ENCODE measurements around the gene SVIP.

Gene SVIP, protein sequence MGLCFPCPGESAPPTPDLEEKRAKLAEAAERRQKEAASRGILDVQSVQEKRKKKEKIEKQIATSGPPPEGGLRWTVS
- 36.9 to 61.3 (median 47.7) reads per million in 4 donors for total RNA-seq

DNA sequence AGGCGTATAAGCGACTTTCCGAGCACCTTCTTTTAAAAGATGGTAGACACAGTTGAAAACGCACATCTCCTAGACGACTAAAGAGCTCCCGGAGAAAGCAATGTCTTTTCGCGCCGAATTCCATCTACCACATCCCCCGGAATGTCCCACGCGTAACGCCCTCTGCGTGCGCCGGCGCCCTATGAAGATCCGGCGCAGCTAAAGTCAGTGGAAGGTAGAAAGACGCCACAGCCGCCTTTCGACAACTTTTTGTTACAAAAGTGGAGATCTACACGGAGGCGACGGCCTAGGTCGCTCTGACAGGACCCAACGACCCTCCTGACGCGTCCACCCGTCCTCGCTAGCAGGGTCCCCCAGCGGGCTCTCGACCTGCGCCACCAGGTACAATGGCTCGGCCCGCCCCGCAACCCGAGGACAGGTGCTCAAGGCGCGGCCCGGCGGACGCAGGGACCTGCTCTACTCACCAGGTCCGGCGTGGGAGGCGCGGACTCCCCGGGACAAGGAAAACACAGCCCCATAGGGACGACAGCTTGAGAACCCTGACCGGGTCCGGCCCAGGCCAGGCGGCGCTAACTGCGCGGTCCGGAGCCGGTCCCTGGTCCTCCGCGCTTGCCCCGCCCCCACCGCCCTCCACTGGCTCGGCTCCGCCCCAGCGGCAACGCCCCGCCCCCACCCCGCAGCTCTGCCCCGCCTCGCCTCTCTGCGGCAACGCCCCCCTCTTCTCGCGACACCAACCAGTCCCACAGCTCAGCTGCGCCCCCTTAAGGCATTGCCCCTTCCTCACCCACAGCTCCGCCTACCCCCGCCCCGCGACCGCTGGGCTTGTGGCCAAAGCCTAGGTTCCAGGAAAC lies at the start of gene SVIP:
TSS of gene SVIP (minus strand) at position 571 of the 851 bp plus-strand sequence. CDS start at position 518, 53 bp downstream.
- DNase-seq = peak; percentile 84 to 92 (median 89)

DNA sequence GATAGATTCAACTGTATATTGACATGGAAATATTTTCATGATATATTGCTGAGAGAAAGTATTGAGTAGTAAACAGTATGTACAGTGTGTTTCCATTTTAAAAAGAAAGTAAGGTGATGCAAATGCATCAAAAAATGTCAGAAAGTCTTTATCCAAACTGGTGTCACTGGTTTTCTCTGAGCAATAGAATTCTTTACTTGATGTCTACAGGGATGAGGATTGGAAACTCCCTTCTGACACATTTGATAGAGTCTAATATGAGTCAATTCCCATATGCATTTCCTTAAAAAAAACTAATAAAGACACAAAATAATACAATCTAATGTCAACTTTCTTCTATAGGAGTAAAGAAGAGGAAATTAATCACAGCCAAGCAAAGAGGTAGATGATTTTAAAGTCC lies 49.0 kb upstream of the SVIP start:
- no peak for DNase-seq

DNA sequence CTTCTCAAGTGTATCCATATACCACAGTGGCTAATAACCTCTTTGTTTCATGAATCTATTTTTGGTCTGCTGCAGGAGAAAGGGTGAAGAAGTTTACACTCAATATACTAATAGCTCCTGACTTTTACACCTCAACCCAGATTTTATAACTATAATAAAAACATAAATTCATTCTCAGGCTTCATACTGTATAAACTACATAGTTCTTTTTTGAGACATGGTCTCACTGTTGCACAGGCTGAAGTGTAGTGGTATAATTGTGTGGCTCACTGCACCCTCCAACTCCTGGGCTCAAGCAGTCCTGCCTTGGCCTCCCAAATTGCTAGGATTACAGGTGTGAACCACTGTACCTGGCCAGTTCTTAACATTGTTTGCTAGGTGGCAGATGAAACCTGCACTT lies 48.4 kb upstream of the SVIP start:
- no peak for DNase-seq

DNA sequence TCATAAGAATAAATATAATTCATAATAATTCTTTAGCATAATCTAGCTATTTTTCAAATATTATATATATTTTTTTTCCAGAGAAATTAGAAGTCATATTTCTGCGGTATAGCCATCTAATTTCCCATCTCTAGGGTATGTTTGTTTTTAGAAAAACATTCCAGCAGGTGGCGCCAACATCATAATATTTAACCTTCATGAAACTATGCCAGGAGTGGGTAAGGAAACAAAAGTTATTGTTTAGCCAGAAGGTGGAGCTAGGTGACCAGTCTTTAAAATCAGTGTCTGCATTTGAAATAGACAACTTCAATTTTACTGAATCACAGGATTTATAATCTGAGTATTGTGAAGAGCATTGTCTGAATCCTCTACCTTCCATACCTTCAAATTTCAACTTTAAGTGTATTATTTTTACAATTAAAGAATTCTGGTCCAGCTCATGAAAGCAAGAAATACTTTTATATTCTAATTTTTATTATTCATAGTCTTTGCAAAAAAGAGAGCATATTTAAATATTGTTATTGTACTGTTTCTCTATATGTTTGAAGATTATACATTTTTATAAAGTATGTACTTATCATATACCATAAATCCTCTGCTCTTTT lies 46.4 kb upstream of the SVIP start:
- DNase-seq = peak in 4 of 5 donors; percentile 13 to 66 (median 46)

DNA sequence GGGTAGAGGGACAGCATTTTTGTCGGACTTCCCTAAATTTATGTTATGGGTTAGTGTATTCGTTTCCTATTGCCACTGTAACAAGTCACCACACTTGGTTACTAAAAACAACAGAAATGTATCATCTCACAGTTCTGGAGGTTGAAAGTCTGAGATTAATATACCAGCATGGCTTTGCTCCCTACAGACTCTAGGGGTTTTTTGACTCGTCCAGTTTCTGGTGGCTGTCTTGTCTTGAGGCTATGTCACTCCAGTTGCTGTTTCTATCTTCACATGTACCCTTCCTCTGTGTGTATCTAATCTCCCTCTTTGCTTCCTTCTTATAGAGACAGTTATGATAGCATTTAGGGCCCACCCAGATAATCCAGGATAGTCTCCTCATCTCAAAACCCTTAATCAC lies 39.7 kb upstream of the SVIP start:
- DNase-seq = no peak

DNA sequence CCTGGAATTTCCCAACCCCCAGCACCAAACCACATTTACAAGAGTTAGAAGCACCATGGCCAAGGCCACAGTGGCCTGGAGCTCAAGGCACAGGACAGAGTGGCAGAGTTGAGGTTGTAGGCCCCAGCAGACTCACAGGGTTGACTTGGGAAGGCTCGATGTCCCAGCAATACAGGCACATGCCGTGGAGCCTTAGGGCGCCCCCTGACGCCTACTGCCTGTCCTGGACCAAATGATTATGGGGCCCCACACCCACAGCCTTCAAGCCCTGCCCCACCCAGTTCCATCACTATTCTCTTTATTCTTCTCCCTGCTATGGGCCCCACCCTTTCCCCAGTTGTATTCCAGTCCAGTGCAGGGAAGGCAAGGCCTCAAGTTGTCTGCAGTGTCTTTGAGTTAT lies 30.6 kb upstream of the SVIP start, which contains the start of gene CCDC179:
TSS of gene CCDC179 (minus strand) at position 234 of the 400 bp plus-strand sequence. CDS start at position 181, 53 bp downstream.
- DNase-seq = no peak

DNA sequence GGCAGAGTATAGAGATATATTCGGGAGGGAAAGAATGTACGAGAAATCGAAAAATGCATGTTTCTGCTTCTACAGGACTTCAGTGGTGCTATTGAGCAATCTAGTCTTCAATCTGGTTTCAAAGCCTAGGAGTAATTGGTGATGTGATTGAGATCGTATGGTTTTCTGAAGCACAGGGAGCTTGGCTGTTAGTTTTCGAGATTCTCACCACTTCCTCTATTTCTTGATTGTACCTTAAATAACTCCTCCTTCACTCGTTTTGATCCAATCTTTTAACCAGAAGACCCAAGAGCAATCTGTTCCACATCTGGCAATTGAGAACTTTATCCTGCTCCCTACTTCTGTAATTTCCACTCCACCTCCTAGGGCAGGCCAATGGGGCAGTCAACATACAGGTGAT lies 30.2 kb upstream of the SVIP start:
- no peak for DNase-seq

DNA sequence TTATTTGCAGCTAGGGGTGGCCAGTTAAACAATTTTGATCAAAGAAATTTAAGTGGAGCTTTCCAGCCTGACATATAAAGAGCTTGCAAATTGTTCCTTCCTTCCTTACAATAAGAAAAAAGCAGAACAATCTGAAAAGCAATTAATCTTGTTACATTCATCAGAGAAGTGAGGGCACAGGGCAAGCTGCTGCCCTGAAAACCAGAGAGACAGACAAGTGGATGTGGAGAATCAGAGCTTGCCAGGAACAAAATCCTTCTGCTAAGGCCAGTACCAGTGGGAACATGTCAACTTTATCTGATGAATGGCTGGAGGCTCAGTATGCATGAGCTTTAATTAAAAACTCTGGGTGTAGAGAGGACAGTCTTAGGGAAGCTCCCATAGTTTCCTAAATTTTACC lies 21.9 kb upstream of the SVIP start:
- DNase-seq = no peak

DNA sequence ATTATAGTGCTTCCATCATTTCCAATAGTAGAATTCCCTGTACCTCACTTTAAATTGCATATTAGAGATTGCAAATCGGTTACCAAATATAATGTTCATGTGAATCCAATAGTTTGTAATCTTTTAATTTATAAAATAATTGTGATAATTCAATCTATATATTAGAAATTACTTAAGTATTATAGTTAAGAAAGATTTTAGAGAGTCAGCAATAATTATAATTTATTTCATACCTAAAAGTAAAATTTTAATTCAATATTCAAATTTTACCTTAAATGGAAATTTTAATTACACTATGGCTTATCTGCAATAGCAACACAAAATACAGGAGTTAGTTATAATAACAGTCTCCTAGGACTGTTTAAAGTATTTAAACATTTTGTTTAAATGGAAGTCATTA lies 17.1 kb upstream of the SVIP start:
- DNase-seq = no peak

DNA sequence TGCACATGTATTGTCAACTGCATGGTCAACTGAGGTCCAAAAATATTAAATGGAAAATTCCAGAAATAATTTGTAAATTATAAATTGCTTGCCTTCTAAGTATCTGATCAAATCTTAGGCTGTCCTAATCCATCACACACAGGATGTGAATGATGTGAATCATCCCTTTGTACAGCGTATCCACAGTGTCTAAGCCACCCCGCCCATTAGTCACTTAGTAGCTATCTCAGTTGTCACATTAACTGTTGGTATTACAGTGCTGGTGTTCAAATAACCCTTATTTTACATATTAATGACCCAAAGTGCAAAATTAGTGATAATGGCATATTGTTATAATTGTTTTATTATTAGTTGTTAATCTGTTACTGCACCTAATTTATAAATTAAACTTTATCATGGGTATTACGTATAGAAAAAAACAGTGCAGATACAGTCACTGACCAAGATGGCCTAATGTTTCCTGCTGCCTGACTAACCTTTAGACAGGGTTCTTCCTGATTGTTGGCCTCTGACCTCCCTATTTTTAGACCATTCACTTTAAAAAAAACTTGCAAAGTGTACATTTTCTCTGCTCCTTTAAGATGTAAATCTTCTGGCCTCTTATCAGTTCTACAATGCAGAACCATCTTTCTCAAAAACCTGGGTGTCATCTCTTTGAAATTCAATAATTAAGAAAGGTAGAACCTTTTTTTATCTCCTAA lies 2.9 kb upstream of the SVIP start:
- DNase-seq = no peak

DNA sequence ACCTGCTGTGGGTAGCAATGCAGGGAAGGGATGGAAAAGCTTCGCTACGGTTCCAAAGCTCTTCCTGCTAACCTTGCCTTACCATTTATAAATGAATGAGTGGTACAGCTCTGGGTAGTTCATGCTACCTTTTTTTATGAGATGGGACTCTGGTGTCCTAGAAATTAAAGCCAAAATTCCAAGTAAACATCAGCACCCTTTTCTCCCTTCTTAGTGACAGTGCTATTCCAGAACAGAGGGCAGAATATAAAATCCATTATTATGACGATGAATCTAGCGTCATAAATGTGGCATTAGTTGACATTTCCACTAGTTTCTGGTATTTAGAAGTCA lies 447 bp upstream of the SVIP start:
- DNase-seq = no peak

DNA sequence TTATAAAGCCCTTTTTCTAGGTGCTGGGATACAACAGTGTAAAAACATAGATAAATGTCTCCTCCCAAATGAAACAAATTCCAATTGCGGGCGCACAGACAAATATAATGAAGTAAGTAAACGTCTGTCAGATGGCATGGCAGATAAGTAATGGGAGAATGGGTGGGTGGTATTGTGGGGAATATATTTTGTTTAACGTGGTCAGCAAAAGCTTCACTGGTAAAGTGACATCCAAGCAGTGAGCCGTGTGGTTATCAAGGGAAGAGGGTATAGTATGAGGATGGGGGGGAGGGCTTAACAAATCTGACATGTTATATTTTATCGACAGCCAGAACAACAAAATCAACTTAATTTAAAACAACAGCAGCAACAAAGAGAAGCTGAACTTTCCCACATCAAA lies 1.2 kb downstream of the SVIP start:
- peak in 1 of 5 donors; percentile 1 for DNase-seq

DNA sequence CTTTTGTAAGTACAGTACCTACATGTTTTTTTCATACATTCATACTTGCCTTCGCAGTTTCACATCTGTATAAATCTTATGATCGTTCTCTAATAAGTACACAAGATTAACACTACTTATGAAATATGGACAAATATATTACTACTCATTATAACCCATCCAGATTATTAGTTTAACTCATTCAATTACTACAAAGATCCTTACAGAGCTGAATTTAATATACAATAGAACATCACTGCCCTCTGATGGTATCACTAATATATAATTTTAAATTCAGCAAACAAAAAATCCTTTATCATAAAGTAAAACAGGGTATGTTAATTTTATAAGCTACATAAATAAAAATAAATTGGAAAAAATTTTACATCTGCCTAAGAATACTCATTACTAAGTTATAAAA lies 7.4 kb downstream of the SVIP start:
- DNase-seq = no peak

DNA sequence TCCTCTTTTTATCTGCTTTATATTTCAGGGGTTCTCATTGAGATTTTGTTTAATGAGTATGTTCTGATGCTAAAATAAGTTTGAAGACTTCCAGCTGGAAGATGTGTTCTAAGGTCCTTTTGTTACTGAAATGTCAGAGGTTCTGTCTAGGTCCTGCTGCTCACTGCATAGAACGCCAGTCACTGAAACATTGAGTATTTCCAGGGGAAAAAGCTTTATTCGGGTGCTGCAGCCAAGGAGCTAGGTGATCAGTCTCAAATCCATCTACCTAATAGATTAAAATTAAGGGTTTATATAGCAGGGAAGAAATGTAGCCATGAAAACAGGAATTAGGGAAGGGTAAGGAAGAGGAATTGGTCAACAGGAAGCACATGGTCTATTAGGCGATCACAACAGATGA lies 19.7 kb downstream of the SVIP start:
- DNase-seq = no peak

DNA sequence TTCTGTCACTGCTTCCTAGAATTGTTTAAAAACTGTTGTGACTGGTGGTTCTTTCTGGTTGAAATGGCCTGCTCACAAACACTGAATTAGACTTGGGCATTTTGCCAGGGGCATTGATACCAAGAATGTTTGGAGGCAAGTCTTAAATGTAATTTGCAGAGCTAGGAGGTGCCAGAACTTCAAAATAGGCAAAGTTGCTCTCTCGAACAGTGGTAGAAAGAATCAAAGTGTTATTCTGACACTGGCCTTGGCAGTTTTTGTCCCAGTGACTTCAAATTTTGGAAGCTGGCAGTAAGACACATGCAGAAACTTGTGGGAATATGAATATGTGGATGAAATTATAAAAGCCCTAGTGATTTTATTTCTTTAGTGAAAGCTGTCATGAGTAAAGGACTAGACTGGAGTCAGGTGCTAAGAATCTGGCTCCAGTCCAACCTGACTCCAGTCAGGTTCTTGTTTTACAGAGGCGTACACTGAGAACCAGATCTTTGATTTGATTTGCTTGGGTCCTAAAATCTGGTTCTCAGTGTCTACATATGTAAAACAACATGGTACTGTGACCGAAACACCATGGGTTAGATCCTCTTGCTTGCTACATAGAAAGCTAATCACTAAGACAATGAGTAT lies 20.9 kb downstream of the SVIP start:
- DNase-seq = no peak

DNA sequence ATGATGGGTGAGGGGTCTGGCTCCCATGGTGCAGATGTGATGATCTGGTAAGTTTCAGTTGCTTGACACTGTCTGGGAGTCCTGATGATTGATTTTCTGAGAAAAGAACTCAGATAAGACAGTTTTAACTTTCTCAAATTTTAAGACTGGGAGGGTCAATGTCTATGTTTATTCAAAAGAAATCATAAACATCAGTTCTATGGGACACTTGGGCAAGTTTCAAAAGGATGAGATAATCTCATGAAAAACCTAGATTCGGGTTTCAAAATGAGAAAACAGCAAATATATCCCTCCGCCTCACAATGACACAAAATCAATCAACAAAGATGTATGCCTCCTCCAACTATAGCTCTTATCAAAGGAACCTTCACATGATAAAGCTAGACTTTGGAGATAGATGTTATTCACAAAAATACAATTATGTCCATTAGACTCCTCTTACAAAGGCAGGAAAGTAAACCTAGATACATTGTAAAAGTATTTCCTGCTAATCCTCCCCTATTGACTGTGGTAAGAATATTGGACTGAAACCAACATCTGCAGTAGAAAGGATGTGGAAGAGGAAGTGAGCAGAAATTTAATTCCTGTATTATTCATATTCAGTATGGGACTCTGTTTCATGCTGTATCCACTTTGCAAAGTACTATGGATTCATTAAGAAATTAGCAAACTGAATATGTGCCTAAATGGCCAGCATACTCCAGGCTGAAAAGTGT lies 21.6 kb downstream of the SVIP start:
- no peak for DNase-seq

DNA sequence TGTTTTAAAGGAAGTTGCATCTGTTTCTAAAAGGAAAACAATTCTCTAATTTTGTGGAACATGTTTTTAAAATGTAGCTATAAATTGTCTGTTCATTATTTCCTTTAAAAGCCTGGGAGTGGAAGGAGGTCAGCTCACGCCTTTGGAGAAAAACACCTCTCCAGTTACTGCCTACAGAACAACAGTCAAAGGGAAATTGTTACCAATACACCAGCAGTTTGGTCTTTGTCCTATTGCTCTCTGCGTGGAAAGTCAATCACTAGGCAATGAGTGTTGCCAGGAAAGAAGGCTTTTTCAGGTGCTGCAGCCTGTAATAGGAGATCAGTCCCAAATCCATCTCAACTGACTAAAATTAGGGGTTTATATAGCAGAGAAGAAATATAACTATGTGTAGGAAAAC lies 22.2 kb downstream of the SVIP start:
- DNase-seq = no peak

DNA sequence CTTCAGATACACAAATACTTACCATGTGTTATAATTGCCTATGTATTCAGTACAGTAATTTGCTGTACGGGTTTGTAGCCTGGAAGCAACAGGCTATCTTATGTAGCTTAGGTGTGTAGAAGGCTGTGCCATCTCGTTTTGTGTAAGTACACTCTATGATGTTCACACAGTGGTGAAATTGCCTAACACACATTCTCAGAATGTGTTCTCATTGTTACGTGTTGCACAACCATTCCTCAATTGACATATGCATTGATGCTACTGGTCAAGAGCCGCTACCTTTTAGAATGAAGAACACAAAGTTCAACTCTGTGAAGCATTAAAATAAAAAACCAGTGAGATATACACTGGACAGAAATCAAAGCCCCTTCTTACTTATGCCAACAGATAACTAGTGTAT lies 26.7 kb downstream of the SVIP start:
- DNase-seq = no peak

DNA sequence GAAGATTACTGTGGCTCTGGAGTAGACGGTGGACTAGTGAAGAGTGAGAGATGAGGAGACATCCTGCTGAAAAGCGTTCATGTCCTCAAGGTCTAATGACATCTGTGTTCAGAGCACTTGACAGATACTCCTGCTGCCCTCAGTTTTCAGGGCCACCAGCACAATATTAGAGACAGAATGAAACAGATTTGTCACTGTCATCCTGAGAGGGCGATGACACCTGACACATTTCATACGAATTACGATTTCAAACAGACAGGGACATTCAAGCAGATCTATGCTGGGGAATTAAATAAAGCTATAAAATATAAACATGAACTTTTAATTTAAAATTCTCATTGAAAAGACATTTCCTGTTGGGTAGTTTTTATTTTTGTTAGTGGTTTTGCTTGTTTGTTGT lies 29.1 kb downstream of the SVIP start:
- no peak for DNase-seq

DNA sequence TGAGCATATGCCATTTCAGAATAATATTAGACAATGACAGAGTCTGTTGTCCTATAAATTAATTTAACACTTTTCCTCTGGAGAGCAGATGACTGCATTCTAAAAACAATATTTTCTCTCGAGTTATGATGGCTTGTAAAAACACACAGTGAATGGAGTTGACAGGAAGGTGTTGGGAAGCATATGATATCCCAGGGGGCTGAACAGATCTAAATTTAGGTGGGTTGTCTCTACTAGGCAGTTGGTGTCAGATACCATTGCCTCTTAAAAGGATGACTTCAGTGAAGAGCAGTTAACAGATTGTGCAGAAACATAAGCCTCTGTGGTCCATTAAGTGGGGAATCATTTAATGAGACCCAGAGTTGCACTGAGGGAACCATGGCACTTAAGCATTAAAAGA lies 30.7 kb downstream of the SVIP start:
- no peak for DNase-seq

DNA sequence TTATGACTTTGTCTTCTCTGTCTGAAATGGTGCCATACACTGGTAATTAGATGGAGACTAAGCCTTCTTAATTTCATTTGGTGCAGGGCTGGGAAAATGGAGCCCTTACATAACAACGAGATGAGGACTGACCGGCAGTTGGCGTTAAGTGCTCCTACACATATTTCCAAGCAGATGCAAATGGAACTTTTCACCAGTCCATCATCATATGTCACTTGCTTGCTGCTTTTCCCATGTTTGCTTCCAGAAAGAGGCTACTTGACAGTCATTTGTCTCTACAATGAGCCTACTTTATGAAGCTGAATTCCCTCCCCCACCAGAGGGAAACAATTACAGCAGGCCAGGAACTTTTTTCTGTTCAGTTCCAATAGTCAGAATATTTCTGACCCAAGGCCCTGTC lies 32.6 kb downstream of the SVIP start:
- DNase-seq = no peak

DNA sequence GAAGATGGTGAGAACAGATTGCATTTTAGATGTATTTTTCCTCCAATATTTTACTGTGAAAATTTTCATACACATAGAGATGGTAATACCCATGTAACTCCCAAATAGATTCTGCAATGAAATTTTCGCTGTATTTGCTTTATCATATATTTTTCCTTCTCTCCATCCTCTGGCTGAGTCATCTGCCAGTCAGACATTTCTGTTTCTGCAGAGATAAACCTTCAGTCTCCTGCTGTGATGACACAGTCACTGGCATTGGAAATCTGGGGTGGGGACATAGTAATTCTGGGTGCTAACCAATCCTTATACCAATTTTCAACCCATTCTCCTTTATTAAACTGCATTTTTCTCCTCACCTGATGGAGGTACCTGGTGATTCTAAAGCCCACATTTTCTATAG lies 33.7 kb downstream of the SVIP start:
- DNase-seq = no peak

DNA sequence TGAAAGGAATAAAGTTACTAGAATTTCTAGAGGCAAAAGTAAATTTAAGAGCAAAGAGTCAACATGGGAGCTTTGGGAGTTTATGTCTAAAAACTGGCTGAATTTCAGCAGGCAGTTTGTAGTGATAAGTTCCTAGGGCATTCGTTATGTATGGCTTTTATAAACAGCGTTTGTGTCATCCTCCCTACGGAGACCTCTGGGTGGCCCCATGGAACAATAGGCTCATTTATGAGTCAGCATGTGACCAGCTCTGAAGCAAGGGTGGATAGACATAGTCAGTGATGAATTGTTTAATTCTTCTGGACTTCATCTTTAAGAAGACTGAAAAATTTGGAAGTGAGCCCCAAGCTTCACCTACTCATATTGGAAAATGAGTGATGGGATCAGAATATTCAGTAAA lies 37.1 kb downstream of the SVIP start:
- no peak for DNase-seq

All from T-helper 1 cell (primary cell).